OCI-LY7 (cell line): ENCODE measurements around the gene DARS1. TPM values are rescaled to one million over a fixed set of nuclear protein-coding genes. Genes with fewer than 3 reads are reported as not detected.

Experiments
- BruUV-seq: library from RNA; stranded (reverse); fragments of 400-500 nt; replicated peaks from 2 replicates; lab custom pipeline; 2021; lab: Mats Ljungman, UMichigan
- CTCF ChIA-PET: fragments of 300-600 bp; sonication (Branson Sonifier 250); formaldehyde crosslinking; loops from one replicate; lab custom pipeline; 2022; ENCODE audit warnings: antibody characterized with exemption; ENCODE audit not compliant: unreplicated experiment; lab: Charles Lee
- POLR2A ChIA-PET: fragments of 300-600 bp; sonication (Branson Sonifier 250); formaldehyde crosslinking; loops from one replicate; lab custom pipeline; 2022; ENCODE audit warnings: antibody characterized with exemption; lab: Charles Lee
- DNase-seq: peaks from one replicate; pipeline ENCODE4 v3.0.0-alpha.2; 2015; ENCODE audit warnings: low spot score
- H2AFZ ChIP-seq: fragments of 200-600 bp; sonication (generic), shearing (Covaris generic); 2 replicates; pipeline ENCODE4 v1.6.1; 2014; ENCODE audit warnings: mild to moderate bottlenecking, antibody characterized with exemption, low read length, moderate library complexity
- H3K27ac ChIP-seq: fragments of 200-600 bp; sonication (generic); 2 replicates; pipeline ENCODE4 v1.5.1; 2014; ENCODE audit warnings: mixed run types, low read depth, mild to moderate bottlenecking, moderate library complexity, low read length, inconsistent platforms; ENCODE audit not compliant: poor library complexity, severe bottlenecking
- H3K36me3 ChIP-seq: fragments of 200-600 bp; sonication (generic); 2 replicates; pipeline ENCODE4 v1.6.1; 2014; ENCODE audit warnings: mild to moderate bottlenecking, antibody characterized with exemption, low read length, moderate library complexity, mixed read lengths; ENCODE audit not compliant: insufficient read depth
- H3K4me1 ChIP-seq: fragments of 200-600 bp; sonication (generic); 2 replicates; pipeline ENCODE4 v1.5.1; 2014; ENCODE audit warnings: mild to moderate bottlenecking, low read length; ENCODE audit not compliant: insufficient read depth, poor library complexity, severe bottlenecking
- H3K4me2 ChIP-seq: fragments of 200-600 bp; sonication (generic); 2 replicates; pipeline ENCODE4 v1.6.1; 2014; ENCODE audit warnings: mild to moderate bottlenecking, low read length
- H3K4me3 ChIP-seq: fragments of 200-600 bp; sonication (generic); 2 replicates; pipeline ENCODE4 v1.5.1; 2014; ENCODE audit warnings: mild to moderate bottlenecking, low read depth, low read length; ENCODE audit not compliant: poor library complexity, severe bottlenecking
- H3K79me2 ChIP-seq: fragments of 200-600 bp; sonication (generic); 2 replicates; pipeline ENCODE4 v1.6.1; 2016; ENCODE audit warnings: low read depth, mild to moderate bottlenecking, low read length, moderate library complexity, mixed read lengths; ENCODE audit not compliant: insufficient read depth
- H3K9me2 ChIP-seq: fragments of 200-600 bp; sonication (generic); 2 replicates; pipeline ENCODE4 v1.6.1; 2016; ENCODE audit warnings: mild to moderate bottlenecking, low read length, mixed read lengths; ENCODE audit not compliant: insufficient read depth
- H3K9me3 ChIP-seq: fragments of 200-600 bp; sonication (generic); 2 replicates; pipeline ENCODE4 v1.6.1; 2014; ENCODE audit warnings: mild to moderate bottlenecking, mixed run types, low read length, mixed read lengths
- H4K20me1 ChIP-seq: fragments of 200-600 bp; sonication (generic); 2 replicates; pipeline ENCODE4 v1.6.1; 2014; ENCODE audit warnings: mild to moderate bottlenecking, antibody characterized with exemption, low read length, moderate library complexity, mixed read lengths; ENCODE audit not compliant: insufficient read depth
- CTCF ChIP-seq: fragments of 200-600 bp; sonication (generic); conservative IDR thresholded peaks from 2 replicates; pipeline ENCODE4 v1.5.1; 2014; ENCODE audit warnings: mild to moderate bottlenecking, antibody characterized with exemption, low read length, moderate library complexity, mixed read lengths
- EZH2phosphoT487 ChIP-seq: fragments of 200-600 bp; sonication (generic); IDR thresholded peaks from 2 replicates; pipeline ENCODE4 v1.6.1; 2018; ENCODE audit warnings: low read depth, borderline replicate concordance, mild to moderate bottlenecking, mixed run types, antibody characterized with exemption, low read length, moderate library complexity, mixed read lengths
- intact Hi-C: fragments of 100-400 bp; cut with micrococcal nuclease; formaldehyde crosslinking; loops from one replicate; pipeline ENCODE4 v1.10.0; 2022; ENCODE audit not compliant: unreplicated experiment
- total RNA-seq, 2 experiments: library from RNA; depleted of rRNA in 1 of 2; stranded (reverse); fragments of >200 nt in 1 of 2; shearing (Covaris generic) in 1 of 2; gene quantifications; 2 replicates each; pipeline ENCODE4 v1.2.3, GENCODE V29; 2014 to 2022

The DARS1 gene
- total RNA-seq, 2 experiments from 2014 or later = 90.5 to 140 TPM

GRCh38 chr2:136015699-136016098 is 30.3 kb upstream of the DARS1 start:
- Histone ChIP-seq H3K4me2 (no peak overlapping the region), H3K9me3 (no peaks in the 10 kb centered on the region), H3K27ac (no peak overlapping the region), H3K4me3 (no peak overlapping the region), H3K4me1 (peaks cover 23% of the 10 kb centered on the region), H2AFZ (no peak overlapping the region), H4K20me1 (no peaks in the 10 kb centered on the region), H3K36me3 (no peaks in the 10 kb centered on the region), H3K79me2 (no peaks in the 10 kb centered on the region), H3K9me2 (no peaks in the 10 kb centered on the region)
- POLR2A ChIA-PET = interaction anchor here (0.6 to 1.7 kb wide), 7 partner anchors 9 to 171 kb away, joined by 3 to 10 read pairs (median 4); no protein-coding TSS in a partner anchor
- CTCF ChIA-PET = no interaction called here
- BruUV-seq = no TSS peak
- no peak for TF ChIP-seq CTCF
- no peak for TF ChIP-seq EZH2phosphoT487
- no peak for DNase-seq
- intact Hi-C loops = no loop called here

GRCh38 chr2:136014411-136014810 is 29.0 kb upstream of the DARS1 start:
- no peak overlapping the region for H3K4me3 ChIP-seq
- DNase-seq = no peak
- intact Hi-C loops = no loop called here
- H3K4me1 ChIP-seq = peaks cover 12% of the 10 kb centered on the region
- BruUV-seq = no TSS peak
- no peak overlapping the region for H3K27ac ChIP-seq
- H3K79me2 ChIP-seq = no peaks in the 10 kb centered on the region
- ChIA-PET POLR2A (interaction anchor here (0.6 to 1.2 kb wide), 4 partner anchors 29 to 1194 kb away, joined by 4 to 5 read pairs (median 4); no protein-coding TSS in a partner anchor), CTCF (no interaction called here)
- no peak overlapping the region for H3K4me2 ChIP-seq
- no peaks in the 10 kb centered on the region for H3K9me3 ChIP-seq
- H3K36me3 ChIP-seq = no peaks in the 10 kb centered on the region
- no peaks in the 10 kb centered on the region for H4K20me1 ChIP-seq
- TF ChIP-seq EZH2phosphoT487 (no peak), CTCF (no peak)
- H3K9me2 ChIP-seq = no peaks in the 10 kb centered on the region
- H2AFZ ChIP-seq = no peak overlapping the region

- Histone ChIP-seq H3K27ac (no peak overlapping the region), H3K9me2 (no peaks in the 10 kb centered on the region), H3K4me2 (no peak overlapping the region), H3K4me1 (peaks cover 8% of the 10 kb centered on the region), H3K4me3 (no peak overlapping the region), H3K36me3 (no peaks in the 10 kb centered on the region), H4K20me1 (no peaks in the 10 kb centered on the region), H3K79me2 (no peaks in the 10 kb centered on the region), H2AFZ (no peak overlapping the region), H3K9me3 (no peaks in the 10 kb centered on the region)
- TF ChIP-seq EZH2phosphoT487 (no peak), CTCF (no peak)
- ChIA-PET POLR2A (interaction anchor here (1.2 kb wide), 1 partner anchor 42 kb away, joined by 5 read pairs; no protein-coding TSS in a partner anchor), CTCF (no interaction called here)
- no TSS peak for BruUV-seq
- no peak for DNase-seq
- intact Hi-C loops = no loop called here
Observed at GRCh38 chr2:136013955-136014354, 28.5 kb upstream of the DARS1 start.
